ENCODE measurements around the gene RPS6KA3. TPM values are rescaled to one million over a fixed set of nuclear protein-coding genes. Genes with fewer than 3 reads are reported as not detected.

Gene RPS6KA3
- total RNA-seq, 1 donor from 2014 or later, result 40.4 TPM

DNA sequence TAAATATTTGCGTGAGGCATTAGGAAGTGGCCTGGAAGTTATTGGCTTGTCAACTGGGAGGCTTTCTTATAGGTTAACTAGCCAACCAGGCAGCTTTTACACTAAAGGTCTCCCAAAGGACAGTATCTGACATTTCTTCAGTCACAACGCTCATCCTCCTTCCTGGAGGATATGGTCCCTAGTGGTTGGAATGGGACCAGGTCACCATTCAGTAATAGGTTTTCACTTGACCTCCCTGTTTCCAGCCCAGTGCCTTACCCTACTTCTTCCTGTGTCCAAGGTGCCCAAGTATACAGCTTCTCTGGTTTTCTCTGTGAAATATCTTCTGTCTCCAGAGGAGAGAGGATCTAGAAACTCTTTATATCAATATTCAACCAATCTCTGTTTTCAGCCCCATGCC, 38.5 kb downstream of the RPS6KA3 start:
- intact Hi-C loops (cut with DNase I), result no loop called here
- DNase-seq (ENCODE audit: low spot score), result no peak

DNA sequence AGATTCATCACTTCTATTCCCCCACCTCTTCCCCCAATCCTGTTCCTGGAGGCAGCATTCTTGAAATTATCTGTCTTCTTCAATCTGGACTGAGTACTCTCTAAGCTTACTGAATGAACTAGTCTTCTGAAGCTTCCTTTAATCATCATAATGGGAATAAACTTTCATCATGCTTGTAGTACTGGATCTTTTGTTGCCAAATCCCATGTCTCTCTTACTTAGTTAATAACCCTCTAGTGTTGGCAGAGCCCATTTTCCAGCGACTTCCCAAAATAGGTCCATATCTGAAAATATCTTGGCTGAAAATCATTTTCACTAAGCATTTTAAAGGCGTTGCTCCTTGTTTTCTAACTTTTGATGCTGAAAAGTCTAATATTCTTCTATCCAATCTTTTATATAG, 39.6 kb downstream of the RPS6KA3 start:
- DNase-seq (ENCODE audit: low spot score), result no peak
- intact Hi-C loops (cut with DNase I), result no loop called here

- intact Hi-C loops (cut with DNase I), result no loop called here
- no peak for DNase-seq (ENCODE audit: low spot score)
Observed at GRCh38 chrX:20225488-20225833, 41.2 kb downstream of the RPS6KA3 start.

GRCh38 chrX:20224814-20225487, 41.8 kb downstream of the RPS6KA3 start:
- DNase-seq (ENCODE audit: low spot score), result no peak
- intact Hi-C loops (cut with DNase I), result no loop called here

- DNase-seq (ENCODE audit: low spot score), result no peak
- intact Hi-C loops (cut with DNase I), result no loop called here
Observed at GRCh38 chrX:20221902-20222301, 44.8 kb downstream of the RPS6KA3 start.

DNA sequence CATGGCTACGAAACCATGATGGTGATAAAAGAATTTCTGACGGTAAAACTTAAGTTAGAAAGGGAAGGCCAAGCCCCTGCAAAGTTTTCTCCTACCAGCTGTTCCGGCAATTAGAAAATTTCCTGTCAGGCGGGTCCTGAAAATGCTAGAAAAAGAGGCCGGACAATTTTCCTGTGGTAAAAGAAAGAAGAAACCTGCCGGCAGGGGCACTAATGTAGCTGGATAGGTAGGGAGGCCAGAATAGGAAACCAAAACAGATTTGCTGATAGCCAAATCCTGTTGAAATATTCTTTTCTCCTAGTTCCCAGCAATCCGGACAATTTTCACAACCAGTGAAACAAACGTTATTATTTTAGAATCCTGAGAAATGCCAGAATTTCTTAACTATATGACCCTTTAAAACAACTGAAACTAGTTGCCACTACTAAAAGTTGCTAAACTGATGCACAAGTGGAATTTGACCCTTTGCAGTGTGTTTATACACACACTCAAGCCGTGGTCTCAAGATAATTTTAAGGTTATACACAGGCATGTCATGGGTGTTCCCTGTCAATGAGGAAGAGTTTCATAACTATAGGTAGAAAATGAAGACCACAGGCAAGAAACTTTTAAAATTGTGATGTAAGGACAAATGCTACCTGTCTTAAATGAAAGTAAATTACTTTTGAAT, 47.7 kb downstream of the RPS6KA3 start:
- intact Hi-C loops (cut with DNase I), result no loop called here
- DNase-seq (ENCODE audit: low spot score), result no peak

- intact Hi-C loops (cut with DNase I), result no loop called here
- DNase-seq (ENCODE audit: low spot score), result no peak
Observed at GRCh38 chrX:20217906-20218305, 48.8 kb downstream of the RPS6KA3 start.

DNA sequence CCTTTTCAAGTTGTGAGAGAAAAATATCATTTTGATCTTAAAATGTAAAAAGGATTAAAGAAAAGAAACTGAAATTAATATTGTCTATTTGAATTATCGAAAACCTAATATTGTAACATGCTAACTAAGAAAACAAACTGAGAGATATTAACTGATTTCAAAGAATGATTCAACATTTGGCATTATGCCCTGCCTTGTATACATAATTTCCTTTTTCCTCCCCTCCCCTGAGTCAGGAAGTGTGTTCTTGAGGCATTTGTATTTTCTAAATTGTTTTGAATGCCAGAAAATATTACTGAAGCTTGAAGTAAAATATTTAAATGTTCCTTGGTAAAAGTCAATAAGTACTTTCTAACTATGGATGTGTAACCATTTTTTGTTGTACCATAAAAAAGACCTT, 49.4 kb downstream of the RPS6KA3 start:
- no peak for DNase-seq (ENCODE audit: low spot score)
- intact Hi-C loops (cut with DNase I), result no loop called here

- intact Hi-C loops (cut with DNase I), result no loop called here
- no peak for DNase-seq (ENCODE audit: low spot score)
Observed at GRCh38 chrX:20215565-20215964, 51.1 kb downstream of the RPS6KA3 start.

DNA sequence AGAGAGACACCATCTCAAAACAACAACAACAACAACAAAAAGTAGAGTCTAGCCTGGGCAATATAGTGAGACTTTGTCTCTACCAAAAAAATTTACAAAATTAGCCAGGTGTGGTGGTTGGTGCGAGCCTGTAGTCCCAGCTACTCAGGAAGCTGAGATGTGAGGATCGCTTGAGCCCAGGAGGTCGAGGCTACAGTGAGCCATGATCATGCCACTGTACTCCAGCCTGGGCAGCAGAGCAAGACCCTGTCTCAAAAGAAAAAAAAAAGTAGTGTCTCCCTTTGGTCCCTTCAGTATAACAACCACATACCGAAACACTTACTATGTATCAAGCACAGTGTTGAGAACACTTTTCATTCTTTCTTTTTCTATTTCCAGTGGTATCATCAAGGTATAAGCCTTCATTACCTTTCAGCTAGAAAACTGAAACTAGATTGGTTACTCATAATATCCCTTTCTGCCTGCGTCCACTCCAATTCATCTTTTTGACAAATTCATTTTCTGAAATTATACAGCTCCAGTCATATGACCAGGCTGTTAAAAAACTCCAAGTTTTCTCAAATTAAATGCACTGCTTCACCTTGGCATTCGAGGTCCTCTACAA, 54.1 kb downstream of the RPS6KA3 start:
- intact Hi-C loops (cut with DNase I), result no loop called here
- DNase-seq (ENCODE audit: low spot score), result no peak

GRCh38 chrX:20211261-20211786, 55.4 kb downstream of the RPS6KA3 start:
- no peak for DNase-seq (ENCODE audit: low spot score)
- intact Hi-C loops (cut with DNase I), result no loop called here

- intact Hi-C loops (cut with DNase I), result loop anchor here (5.0 kb wide), 1 partner anchor 61 kb away; the partner anchor contains the start of gene RPS6KA3
- DNase-seq (ENCODE audit: low spot score), result no peak
Observed at GRCh38 chrX:20205927-20206708, 60.6 kb downstream of the RPS6KA3 start.

DNA sequence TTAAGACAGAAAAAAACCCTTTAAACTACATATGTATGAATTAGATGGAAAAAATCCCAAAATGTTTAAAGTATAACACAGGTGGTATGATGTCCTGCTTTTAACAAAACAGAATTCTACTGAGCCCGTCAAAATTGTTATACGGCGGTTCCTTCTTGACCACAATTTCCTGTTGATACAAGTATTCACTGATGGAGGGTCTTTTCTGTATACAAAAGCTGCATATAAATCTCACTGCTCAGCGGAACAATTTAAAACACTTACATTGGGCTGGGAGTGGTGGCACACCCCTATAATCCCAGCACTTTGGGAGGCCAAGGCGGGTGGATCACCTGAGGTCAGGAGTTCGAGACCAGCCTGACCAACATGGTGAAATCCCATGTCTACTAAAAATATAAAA, 62.4 kb downstream of the RPS6KA3 start:
- intact Hi-C loops (cut with DNase I), result no loop called here

GRCh38 chrX:20197641-20198210, 69.0 kb downstream of the RPS6KA3 start:
- no peak for DNase-seq (ENCODE audit: low spot score)
- intact Hi-C loops (cut with DNase I), result no loop called here

More for the DNA sequence above, 62.4 kb downstream of the RPS6KA3 start:
- DNase-seq (ENCODE audit: low spot score), result no peak

GRCh38 chrX:20189171-20189570, 77.5 kb downstream of the RPS6KA3 start:
- intact Hi-C loops (cut with DNase I), result no loop called here
- no peak for DNase-seq (ENCODE audit: low spot score)

- no peak for DNase-seq (ENCODE audit: low spot score)
- intact Hi-C loops (cut with DNase I), result no loop called here
Observed at GRCh38 chrX:20181598-20182329, 84.9 kb downstream of the RPS6KA3 start.

- no peak for DNase-seq (ENCODE audit: low spot score)
- intact Hi-C loops (cut with DNase I), result no loop called here
Observed at GRCh38 chrX:20177093-20177492, 89.6 kb downstream of the RPS6KA3 start.

DNA sequence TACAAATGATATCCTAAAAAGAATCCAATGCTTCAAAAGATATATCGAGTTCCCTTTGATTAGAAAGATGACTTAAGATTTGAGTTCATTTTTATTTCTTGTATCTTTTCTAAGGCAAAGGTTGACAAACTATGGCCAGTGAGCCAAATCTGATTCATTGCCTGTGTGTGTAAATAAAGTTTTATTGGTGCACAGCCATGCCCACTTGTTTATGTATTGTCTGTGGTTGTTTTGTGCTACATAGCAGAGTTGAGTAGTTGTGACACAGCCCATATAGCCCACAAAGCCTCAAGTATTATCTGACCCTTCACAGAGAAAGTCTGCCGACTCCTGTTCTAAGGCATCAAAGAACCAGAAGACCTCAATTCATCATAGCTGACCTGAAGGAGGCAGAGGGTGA, 92.9 kb downstream of the RPS6KA3 start:
- DNase-seq (ENCODE audit: low spot score), result no peak
- intact Hi-C loops (cut with DNase I), result no loop called here

DNA sequence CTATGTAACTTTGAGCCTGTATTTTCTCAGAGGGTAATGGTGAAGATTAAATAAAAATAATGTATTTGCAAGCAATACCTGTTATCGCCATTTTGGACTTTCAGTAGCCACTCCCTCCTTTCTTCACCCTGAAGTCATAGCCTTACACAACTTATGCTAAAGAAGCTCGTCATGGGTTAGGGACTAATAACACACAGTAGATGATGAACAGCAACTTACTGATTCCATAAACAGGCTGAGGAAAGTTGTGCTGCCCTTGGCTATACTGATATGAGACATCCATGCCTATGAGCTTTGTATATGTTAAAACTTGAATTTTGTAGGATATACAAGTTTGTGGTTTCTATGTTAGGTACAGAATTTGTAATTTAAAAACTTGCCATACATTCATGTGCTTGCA, 93.4 kb downstream of the RPS6KA3 start:
- intact Hi-C loops (cut with DNase I), result no loop called here

More for the DNA sequence above, 93.4 kb downstream of the RPS6KA3 start:
- no peak for DNase-seq (ENCODE audit: low spot score)

Data from cardiac septum (tissue), 1 donor.